NCI-H446 (cell line): ENCODE data around the gene ATG3.
"Not testable (repeated sequence)": the region's sequence is repeated elsewhere in the genome, so short reads cannot be mapped to it uniquely, and the experiment has no call there.

Experiments used
- DNase-seq, 2 experiments: peaks; one replicate each; lab custom pipeline; 2025; lab: John Stamatoyannopoulos, UW

The ATG3 gene

GRCh38 chr3:112498914-112499711, 62.6 kb downstream of the ATG3 start, which contains the start of gene BTLA:
TSS of gene BTLA (minus strand) at chr3:112499472. CDS start at chr3:112499358, 114 bp downstream.
- no peak for DNase-seq

- no peak for DNase-seq
Observed at GRCh38 chr3:112497897-112498548, 63.7 kb downstream of the ATG3 start.

- DNase-seq: no peak
Observed at GRCh38 chr3:112496366-112497067, 65.2 kb downstream of the ATG3 start.

GRCh38 chr3:112494448-112494767, 67.4 kb downstream of the ATG3 start:
- DNase-seq: not testable (repeated sequence)

GRCh38 chr3:112492124-112492523, 69.6 kb downstream of the ATG3 start:
- DNase-seq: no peak

GRCh38 chr3:112491373-112491772, 70.4 kb downstream of the ATG3 start:
- no peak for DNase-seq

- DNase-seq: no peak
Observed at GRCh38 chr3:112489674-112490479, 71.9 kb downstream of the ATG3 start.

GRCh38 chr3:112486811-112487505, 74.8 kb downstream of the ATG3 start:
- DNase-seq: no peak

GRCh38 chr3:112484352-112484751, 77.4 kb downstream of the ATG3 start:
- DNase-seq: no peak

GRCh38 chr3:112482675-112483074, 79.1 kb downstream of the ATG3 start:
- no peak for DNase-seq
